T-helper 1 cell treated with Interleukin-12 subunit alpha and Interleukin-12 subunit beta and Interleukin-4 antibody, amounts not matched to agents 30 μg/mL and 1 μg/mL, for 36 hours (primary cell): ENCODE measurements around the gene SRSF5.

Experiments used
- H3K27ac Mint-ChIP-seq: one replicate; pipeline ENCODE4 v1.8.0; 2021; ENCODE audit warnings: mild to moderate bottlenecking, mixed read lengths
- H3K27me3 Mint-ChIP-seq: one replicate; pipeline ENCODE4 v1.8.0; 2021; ENCODE audit warnings: low read depth, mixed read lengths
- H3K36me3 Mint-ChIP-seq: one replicate; pipeline ENCODE4 v1.8.0; 2021; ENCODE audit warnings: low read depth, mixed read lengths
- H3K4me1 Mint-ChIP-seq: one replicate; pipeline ENCODE4 v1.8.0; 2021; ENCODE audit warnings: low read depth, mixed read lengths
- H3K4me3 Mint-ChIP-seq: one replicate; pipeline ENCODE4 v1.8.0; 2021; ENCODE audit warnings: mild to moderate bottlenecking, moderate library complexity, mixed read lengths
- H3K9me3 Mint-ChIP-seq: one replicate; pipeline ENCODE4 v1.8.0; 2021; ENCODE audit warnings: mixed read lengths

SRSF5 gene

GRCh38 chr14:69780092-69780491, 13.2 kb downstream of the SRSF5 start:
- Mint-ChIP-seq H3K9me3 (no peaks in the 10 kb centered on the region), H3K27ac (no peak overlapping the region), H3K36me3 (peaks cover 42% of the 10 kb centered on the region), H3K4me1 (peaks cover 28% of the 10 kb centered on the region), H3K27me3 (no peaks in the 10 kb centered on the region), H3K4me3 (no peak overlapping the region)

DNA sequence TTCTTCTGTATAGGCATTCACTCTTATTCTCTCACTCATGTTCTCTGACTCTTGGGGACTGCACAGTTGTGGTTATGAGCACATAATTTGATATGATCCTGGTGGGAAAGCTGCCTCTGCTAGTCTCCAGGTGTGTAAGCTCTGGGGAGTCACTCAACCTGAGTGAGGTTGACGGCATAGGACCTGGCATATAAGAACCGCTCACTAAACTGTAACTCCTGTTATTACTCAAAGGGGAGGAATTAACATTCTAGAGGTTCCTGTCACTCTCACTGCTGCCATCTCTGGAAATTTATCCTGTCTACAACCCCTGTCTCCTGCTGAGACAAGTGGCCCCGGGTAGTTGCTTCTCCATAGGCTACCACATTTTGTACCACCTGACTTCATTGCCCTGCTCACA, 14.0 kb downstream of the SRSF5 start:
- Mint-ChIP-seq H3K27ac (no peak overlapping the region), H3K36me3 (peaks cover 36% of the 10 kb centered on the region), H3K4me1 (peaks cover 23% of the 10 kb centered on the region)

DNA sequence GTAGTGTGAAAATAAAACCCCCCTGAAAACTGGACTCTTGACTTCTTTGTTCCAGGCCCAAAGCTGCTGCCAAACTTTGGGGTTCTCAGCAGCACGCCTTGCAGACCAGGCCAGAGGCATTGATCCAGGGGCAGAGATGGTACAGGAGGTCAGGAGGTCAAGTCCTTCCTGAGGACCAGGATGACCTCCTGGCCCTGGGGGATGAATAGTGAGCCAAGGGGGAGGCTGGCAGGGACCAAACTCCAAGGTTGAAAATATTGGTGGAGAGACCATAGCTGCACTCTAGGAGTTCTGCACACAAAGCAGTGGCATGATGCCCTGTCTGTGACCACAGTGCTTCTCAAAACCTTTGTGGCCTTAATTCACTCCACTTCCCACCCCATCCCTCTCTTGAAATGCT, 18.0 kb downstream of the SRSF5 start:
- H3K4me1 Mint-ChIP-seq = no peaks in the 10 kb centered on the region
- H3K27ac Mint-ChIP-seq = no peak overlapping the region
- H3K9me3 Mint-ChIP-seq = no peaks in the 10 kb centered on the region
- H3K4me3 Mint-ChIP-seq = no peak overlapping the region
- H3K36me3 Mint-ChIP-seq = peaks cover 11% of the 10 kb centered on the region
- H3K27me3 Mint-ChIP-seq = no peaks in the 10 kb centered on the region

More for the DNA sequence above, 14.0 kb downstream of the SRSF5 start:
- Mint-ChIP-seq H3K27me3 (no peaks in the 10 kb centered on the region), H3K9me3 (no peaks in the 10 kb centered on the region), H3K4me3 (no peak overlapping the region)

DNA sequence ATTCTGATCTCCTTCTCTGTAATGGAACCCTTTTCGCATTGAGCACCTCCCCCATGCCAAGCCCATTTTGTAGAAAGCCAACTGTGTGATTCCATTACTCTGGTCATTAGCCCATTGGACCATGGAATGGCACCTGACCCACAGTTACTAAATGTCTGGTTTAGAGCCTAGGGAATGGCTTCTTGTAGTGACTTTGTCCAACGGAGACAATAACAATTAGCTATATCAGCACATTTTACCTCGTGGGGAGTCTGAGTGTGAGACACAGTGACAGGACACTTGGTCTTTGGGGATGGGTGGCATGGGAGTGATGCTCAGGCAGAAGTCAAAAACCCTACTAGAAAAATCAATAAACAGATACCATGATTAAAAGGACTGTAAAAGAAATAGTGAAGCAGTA, 19.7 kb downstream of the SRSF5 start:
- H3K27ac Mint-ChIP-seq = no peak overlapping the region
- H3K4me3 Mint-ChIP-seq = no peak overlapping the region
- H3K9me3 Mint-ChIP-seq = no peaks in the 10 kb centered on the region
- H3K27me3 Mint-ChIP-seq = no peaks in the 10 kb centered on the region
- H3K4me1 Mint-ChIP-seq = no peaks in the 10 kb centered on the region
- H3K36me3 Mint-ChIP-seq = peaks cover 2% of the 10 kb centered on the region

- H3K27ac Mint-ChIP-seq = no peak overlapping the region
- H3K27me3 Mint-ChIP-seq = no peaks in the 10 kb centered on the region
- H3K36me3 Mint-ChIP-seq = peaks cover 2% of the 10 kb centered on the region
- no peaks in the 10 kb centered on the region for H3K4me1 Mint-ChIP-seq
- no peaks in the 10 kb centered on the region for H3K9me3 Mint-ChIP-seq
- no peak overlapping the region for H3K4me3 Mint-ChIP-seq
Observed at GRCh38 chr14:69789118-69789640, 22.2 kb downstream of the SRSF5 start.

DNA sequence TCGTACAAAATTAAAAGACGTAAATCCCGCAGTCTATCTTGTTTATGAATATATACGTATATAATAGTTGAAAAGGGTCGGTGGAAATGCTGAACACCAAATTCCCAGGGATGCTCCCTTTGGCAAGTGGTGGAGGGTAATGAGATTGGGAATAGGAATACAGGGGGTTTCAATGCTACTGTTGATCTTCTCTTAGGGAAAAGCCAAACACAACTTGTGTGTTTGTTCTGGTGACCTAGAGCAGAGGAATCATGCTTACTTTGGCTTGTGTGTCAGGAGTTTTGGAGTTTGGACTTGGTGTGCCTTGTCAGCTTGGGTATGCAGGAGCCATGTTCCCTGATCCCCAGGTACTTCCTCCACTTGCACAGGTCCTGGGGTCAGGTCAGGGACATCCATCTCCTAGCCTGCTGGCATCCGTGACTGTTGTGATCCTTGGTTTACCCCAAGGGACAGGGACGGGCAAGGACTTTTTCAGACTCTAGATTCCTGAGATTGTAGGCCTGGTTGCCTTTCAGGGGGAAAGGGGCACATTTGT, 26.0 kb downstream of the SRSF5 start:
- H3K27ac Mint-ChIP-seq = no peak overlapping the region
- H3K4me1 Mint-ChIP-seq = no peaks in the 10 kb centered on the region

GRCh38 chr14:69794791-69795190, 27.8 kb downstream of the SRSF5 start:
- no peaks in the 10 kb centered on the region for H3K4me1 Mint-ChIP-seq
- H3K36me3 Mint-ChIP-seq = no peaks in the 10 kb centered on the region
- no peak overlapping the region for H3K27ac Mint-ChIP-seq
- H3K27me3 Mint-ChIP-seq = no peaks in the 10 kb centered on the region
- no peak overlapping the region for H3K4me3 Mint-ChIP-seq
- H3K9me3 Mint-ChIP-seq = no peaks in the 10 kb centered on the region

More for the DNA sequence above, 26.0 kb downstream of the SRSF5 start:
- Mint-ChIP-seq H3K36me3 (no peaks in the 10 kb centered on the region), H3K27me3 (no peaks in the 10 kb centered on the region), H3K4me3 (no peak overlapping the region), H3K9me3 (no peaks in the 10 kb centered on the region)

DNA sequence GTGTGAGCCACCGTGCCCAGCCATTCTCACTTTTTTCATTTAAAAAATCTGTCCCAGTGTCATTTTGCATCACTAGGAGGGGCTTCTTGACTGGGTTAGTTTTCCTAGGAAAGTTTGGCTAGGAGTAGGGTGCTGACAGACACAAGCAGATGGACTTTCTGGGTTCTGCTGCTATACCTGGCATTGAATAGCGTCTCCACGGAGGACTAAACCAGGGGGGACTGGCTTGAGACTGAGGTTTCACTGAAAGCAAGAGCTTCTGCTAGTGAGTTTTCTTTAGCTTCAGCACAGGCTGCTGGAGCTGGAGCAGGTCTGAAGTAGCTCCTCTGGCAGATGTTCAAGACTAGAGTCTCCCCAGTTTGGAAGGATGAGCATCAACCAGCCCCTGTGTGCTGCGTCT, 28.7 kb downstream of the SRSF5 start:
- Mint-ChIP-seq H3K36me3 (no peaks in the 10 kb centered on the region), H3K27me3 (no peaks in the 10 kb centered on the region), H3K9me3 (no peaks in the 10 kb centered on the region), H3K27ac (no peak overlapping the region), H3K4me1 (no peaks in the 10 kb centered on the region), H3K4me3 (no peak overlapping the region)

DNA sequence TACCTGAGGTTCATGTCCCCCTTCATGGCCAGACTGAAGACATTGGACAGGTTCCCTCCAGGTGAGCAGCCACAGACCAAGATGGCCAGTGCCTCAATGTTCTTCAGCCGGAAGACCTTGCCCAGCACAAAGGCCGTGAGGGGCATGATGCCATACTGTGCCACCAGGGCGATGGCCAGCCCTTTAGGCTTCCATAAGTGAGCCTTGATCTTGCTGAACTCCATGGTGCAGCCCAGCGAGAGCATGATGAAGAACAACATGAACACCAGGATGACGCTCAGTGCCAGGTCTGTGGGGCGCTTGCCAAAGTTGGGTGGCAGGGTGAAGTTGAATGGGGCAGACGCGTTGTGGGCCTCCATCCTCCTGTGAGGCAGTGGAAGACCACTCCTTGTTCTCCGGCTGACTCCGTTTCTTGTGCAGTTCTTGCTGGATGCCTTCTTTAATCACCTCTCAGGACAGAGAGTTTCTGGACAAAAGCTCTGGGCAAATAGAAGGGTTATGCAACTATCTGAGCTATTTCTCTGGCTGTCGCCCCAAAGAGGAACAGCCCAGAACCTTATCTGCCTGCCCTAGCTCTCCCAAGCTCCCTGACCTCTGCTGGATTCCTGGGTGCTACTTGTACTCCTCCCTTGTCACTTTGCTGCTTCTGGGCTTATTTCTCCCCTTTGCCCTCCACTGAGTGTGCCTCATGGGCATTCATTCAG, 30.0 kb downstream of the SRSF5 start, which contains the start of gene SLC10A1:
TSS of gene SLC10A1 (minus strand) at position 445 of the 704 bp plus-strand sequence. CDS start at position 359, 86 bp downstream.
- no peaks in the 10 kb centered on the region for H3K36me3 Mint-ChIP-seq
- peaks cover 3% of the 10 kb centered on the region for H3K27me3 Mint-ChIP-seq
- H3K9me3 Mint-ChIP-seq = no peaks in the 10 kb centered on the region
- H3K4me1 Mint-ChIP-seq = no peaks in the 10 kb centered on the region
- no peak within 1 kb of the TSS for H3K4me3 Mint-ChIP-seq
- H3K27ac Mint-ChIP-seq = no peak within 1 kb of the TSS

DNA sequence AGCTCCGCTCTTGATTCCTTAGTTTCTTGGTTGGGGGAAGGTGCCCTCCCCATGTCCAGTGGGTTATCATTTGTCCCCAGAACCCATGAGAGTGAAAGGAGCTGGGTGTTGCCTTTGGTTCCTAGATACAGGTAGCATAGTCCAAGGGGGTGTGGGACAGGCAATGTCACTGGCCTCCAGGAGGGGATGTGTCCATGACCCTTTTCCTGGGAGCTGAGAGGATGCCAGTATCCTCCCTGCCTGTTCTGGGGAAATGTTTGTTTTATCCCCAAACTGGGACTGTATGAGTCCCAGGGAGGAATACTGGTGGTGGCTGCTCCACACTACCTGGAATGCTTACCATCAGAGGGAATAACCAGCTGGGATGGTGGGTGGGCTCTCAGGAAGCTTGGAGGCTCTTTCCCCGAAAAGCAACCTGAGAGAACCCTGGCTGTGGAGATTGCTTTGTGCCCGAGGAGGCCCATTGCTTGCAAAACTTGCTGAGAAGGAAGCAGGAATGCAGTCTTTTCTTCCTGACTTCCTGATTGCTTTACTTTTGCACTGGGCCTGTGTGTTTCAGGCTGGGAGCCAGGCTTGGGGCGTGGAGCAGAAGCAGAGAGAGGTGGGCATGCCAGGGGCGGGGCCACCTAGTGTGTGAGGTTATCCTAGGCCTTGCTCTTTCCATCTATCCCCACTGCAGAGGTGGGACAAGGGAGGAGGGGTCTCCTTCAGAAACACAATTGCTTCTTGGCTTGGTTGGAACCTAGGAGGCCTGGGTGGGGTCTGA, 30.8 kb downstream of the SRSF5 start:
- no peaks in the 10 kb centered on the region for H3K9me3 Mint-ChIP-seq
- H3K27me3 Mint-ChIP-seq = peaks cover 9% of the 10 kb centered on the region
- H3K4me3 Mint-ChIP-seq = no peak overlapping the region
- no peak overlapping the region for H3K27ac Mint-ChIP-seq
- no peaks in the 10 kb centered on the region for H3K36me3 Mint-ChIP-seq
- H3K4me1 Mint-ChIP-seq = no peaks in the 10 kb centered on the region

DNA sequence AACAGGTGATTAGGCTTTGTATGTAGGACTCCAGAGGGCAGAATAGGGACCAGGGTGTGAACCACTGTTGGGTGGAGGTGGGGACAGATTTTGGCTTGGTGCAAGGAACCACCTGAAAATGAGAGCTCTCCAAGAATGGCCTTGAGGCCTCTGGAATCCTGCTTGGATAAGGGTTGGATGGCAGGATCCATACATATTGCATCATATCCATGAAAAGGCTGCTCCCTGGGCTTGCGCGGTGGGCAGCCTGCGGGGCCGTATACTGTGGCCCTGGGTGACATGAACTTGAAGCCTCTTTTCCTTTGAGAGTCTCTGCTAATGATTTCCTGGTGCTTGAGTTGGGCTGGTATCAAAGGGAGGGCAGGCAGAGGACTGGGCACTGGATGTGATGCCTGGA, 31.4 kb downstream of the SRSF5 start:
- H3K27me3 Mint-ChIP-seq = peaks cover 14% of the 10 kb centered on the region
- H3K4me1 Mint-ChIP-seq = no peaks in the 10 kb centered on the region
- no peak overlapping the region for H3K4me3 Mint-ChIP-seq
- H3K36me3 Mint-ChIP-seq = no peaks in the 10 kb centered on the region
- no peak overlapping the region for H3K27ac Mint-ChIP-seq
- no peaks in the 10 kb centered on the region for H3K9me3 Mint-ChIP-seq

DNA sequence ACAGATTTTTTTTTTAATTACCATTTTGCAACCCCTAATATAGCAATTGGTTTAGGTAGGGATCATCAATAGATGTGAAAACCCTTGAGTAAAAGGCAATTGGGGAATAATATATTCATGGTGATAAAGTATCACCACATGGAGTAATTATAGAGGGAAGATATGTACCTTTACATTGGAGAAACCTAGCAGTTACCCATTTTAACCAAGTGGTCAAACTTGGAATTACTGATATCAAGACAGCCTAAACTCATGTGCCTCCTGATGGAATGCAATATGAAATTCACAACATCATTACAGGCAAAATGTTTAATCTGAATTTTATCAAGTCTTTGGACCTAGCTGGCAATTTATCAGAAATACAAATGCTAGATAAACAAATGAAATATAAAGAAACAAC, 36.8 kb downstream of the SRSF5 start:
- Mint-ChIP-seq H3K9me3 (no peaks in the 10 kb centered on the region), H3K4me1 (no peaks in the 10 kb centered on the region), H3K4me3 (no peak overlapping the region), H3K36me3 (no peaks in the 10 kb centered on the region), H3K27ac (no peak overlapping the region), H3K27me3 (peaks cover 25% of the 10 kb centered on the region)

DNA sequence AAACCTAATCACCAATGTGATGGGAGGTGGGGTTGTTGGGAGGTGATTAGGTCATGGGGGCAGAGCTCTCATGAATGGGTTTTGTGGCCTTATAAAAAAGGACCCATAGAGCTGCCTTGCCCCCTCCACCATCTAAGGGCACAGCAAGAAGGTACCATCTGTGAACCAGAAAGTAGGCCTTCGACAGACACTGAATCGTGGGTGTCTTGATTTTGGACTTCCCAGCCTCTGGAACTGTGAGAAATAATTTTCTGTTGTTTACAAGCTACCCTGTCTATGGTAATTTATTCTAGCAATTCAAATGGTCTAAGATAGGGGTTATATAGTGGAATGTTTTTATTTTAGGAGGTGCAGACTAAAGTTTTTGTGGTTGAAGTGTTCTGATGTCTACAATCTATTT, 38.0 kb downstream of the SRSF5 start:
- Mint-ChIP-seq H3K4me1 (no peaks in the 10 kb centered on the region), H3K9me3 (no peaks in the 10 kb centered on the region), H3K4me3 (no peak overlapping the region), H3K27ac (no peak overlapping the region), H3K27me3 (peaks cover 25% of the 10 kb centered on the region), H3K36me3 (no peaks in the 10 kb centered on the region)

- H3K36me3 Mint-ChIP-seq = no peaks in the 10 kb centered on the region
- H3K9me3 Mint-ChIP-seq = no peaks in the 10 kb centered on the region
- H3K4me1 Mint-ChIP-seq = no peaks in the 10 kb centered on the region
- H3K27me3 Mint-ChIP-seq = peaks cover 19% of the 10 kb centered on the region
- no peak overlapping the region for H3K4me3 Mint-ChIP-seq
- no peak overlapping the region for H3K27ac Mint-ChIP-seq
Observed at GRCh38 chr14:69807192-69807591, 40.2 kb downstream of the SRSF5 start.
